AG20443 (cell line): ENCODE measurements around the gene PNCK.
A peak's percentile ranks its signal among the peaks of the same experiment; 100 is the strongest.
"Not testable (repeated sequence)": the region's sequence is repeated elsewhere in the genome, so short reads cannot be mapped to it uniquely, and the experiment has no call there.

Experiments
- DNase-seq: peaks from one replicate; pipeline ENCODE4 v3.0.0; 2012; ENCODE audit warnings: low spot score, mixed read lengths

PNCK gene

GRCh38 chrX:153685751-153686696 is 12.4 kb upstream of the PNCK start:
- DNase-seq, result no peak

GRCh38 chrX:153685156-153685536 is 11.5 kb upstream of the PNCK start:
- no peak for DNase-seq

GRCh38 chrX:153684467-153685155 is 11.0 kb upstream of the PNCK start:
- DNase-seq, result no peak

DNA sequence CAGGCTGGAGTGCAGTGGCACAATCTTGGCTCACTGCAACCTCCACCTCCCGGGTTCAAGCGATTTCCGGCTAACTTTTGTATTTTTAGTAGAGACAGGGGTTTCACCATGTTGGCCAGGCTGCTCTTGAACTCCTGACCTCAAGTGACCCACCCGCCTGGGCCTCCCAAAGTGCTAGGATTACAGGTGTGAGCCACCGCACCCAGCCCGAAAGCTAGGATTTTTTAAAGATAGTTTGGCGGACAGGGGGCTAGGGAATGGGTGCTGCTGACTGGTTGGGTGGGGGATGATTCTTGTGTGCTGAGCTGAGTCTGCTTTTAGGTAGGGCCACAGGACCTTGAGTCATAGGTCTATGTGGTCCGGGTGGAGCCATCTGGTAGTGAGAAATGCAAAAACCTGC is 9.9 kb upstream of the PNCK start:
- not testable (repeated sequence) for DNase-seq

DNA sequence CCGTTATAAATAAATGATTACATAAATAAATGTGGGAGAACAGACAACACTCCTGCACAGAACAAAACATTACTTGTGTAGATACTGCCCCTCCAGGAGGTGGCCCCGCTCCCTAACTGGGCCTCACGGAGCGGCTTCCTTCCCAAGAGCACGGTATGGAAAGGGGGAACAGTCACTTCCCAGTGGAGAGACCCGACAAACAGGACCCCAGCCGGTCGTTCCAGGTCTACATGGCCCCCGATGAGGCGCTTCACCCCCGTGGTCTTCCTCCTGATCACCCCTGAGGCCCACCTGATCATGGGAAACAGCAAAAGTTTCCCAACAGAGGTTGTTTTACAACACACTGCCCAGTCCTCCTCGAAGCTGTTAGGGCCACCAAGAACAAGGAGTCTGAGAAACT is 7.6 kb upstream of the PNCK start:
- no peak for DNase-seq

GRCh38 chrX:153674219-153674851 is 722 bp upstream of the PNCK start:
- no peak for DNase-seq

GRCh38 chrX:153672531-153673427 is 834 bp downstream of the PNCK start:
- no peak for DNase-seq

GRCh38 chrX:153671589-153672530 is 1.8 kb downstream of the PNCK start:
- DNase-seq, result no peak

GRCh38 chrX:153670748-153671588 is 2.6 kb downstream of the PNCK start:
- DNase-seq, result no peak

GRCh38 chrX:153669901-153670731 is 3.5 kb downstream of the PNCK start:
- DNase-seq, result no peak

- peak; percentile 55 for DNase-seq
These were observed 4.3 kb downstream of the PNCK start for GRCh38 chrX:153669174-153669890.

GRCh38 chrX:153668423-153669173 is 5.0 kb downstream of the PNCK start:
- no peak for DNase-seq

DNA sequence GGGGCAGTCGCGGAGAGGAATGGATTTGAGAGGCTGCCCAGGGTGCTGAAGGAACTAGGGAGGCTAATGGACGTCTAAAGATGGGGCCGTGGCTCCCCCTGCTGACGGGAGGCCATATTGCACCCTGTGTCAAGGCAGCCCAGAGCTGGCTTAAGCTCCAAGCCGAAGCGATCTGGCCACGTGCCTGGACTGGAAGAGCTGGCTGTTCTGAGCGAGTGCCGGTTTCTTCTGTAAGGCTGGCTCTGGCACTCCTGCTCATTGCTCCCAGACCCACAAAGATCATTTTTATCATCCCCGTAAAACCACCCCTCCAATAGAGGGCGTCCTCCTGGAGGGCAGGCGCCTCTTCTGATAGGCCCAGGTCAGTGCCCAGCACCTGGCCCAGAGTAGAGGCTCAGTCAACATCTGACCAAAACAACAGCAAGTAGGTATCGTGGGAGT is 5.6 kb downstream of the PNCK start:
- DNase-seq, result peak; percentile 80

- no peak for DNase-seq
These were observed 6.2 kb downstream of the PNCK start for GRCh38 chrX:153667281-153667955.

DNA sequence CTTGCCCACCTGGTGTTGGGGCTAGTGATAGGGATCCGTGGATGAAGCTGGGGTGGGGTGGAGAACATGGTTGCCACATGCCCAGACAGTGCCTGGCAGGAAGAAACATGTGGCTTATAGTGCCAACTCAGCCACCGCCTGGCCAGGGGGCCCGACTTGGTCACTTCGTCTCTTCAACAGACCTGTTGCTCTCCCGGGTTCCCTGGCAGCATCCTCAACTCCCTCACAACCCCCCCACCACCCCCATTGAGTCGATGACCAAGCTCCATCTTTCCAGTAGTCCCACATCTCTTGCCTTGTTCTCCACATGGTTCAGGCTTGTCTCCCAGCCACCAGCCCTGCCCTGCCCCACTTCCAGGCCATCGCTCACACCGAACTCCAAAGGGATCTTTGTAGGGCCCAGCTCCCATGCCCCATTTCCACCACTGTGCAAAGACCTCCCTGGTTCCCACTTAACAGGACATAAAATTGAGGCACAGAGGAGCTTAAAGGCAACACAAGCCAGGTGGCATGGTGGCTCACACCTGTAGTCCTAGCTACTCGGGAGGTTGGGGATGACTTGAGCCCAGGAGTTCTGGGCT is 7.8 kb downstream of the PNCK start:
- no peak for DNase-seq

GRCh38 chrX:153662266-153662665 is 11.3 kb downstream of the PNCK start:
- no peak for DNase-seq
